ENCODE results near the gene ACO2. TPM values are rescaled to one million over a fixed set of nuclear protein-coding genes. Genes with fewer than 3 reads are reported as not detected.
A peak's percentile ranks its signal among the peaks of the same experiment; 100 is the strongest.

Gene ACO2
- total RNA-seq, 1 donor from 2014 or later, result 78.6 TPM

- Histone ChIP-seq H3K36me3 (peaks cover 0 to 41% of the 10 kb centered on the region in 2 donors), H3K9me3 (no peaks in the 10 kb centered on the region), H3K27me3 (no peaks in the 10 kb centered on the region), H3K4me1 (peaks cover 14% of the 10 kb centered on the region), H3K27ac (peak overlapping the region; percentile 37), H3K4me3 (no peak overlapping the region)
- intact Hi-C loops (cut with DNase I), result no loop called here
- DNase-seq (ENCODE audit: extremely low spot score in 2 of 2), result no peak
- TF ChIP-seq POLR2A (IDR thresholded peaks at IDR 0.05), result no peak
- no peak for TF ChIP-seq POLR2AphosphoS5 (IDR thresholded peaks at IDR 0.05; ENCODE audit: insufficient read depth in 1 of 2, low read depth in 1 of 2)
- no peak for TF ChIP-seq CTCF (IDR thresholded peaks at IDR 0.05)
Measured at GRCh38 chr22:41526226-41526829, 57.4 kb downstream of the ACO2 start.

DNA sequence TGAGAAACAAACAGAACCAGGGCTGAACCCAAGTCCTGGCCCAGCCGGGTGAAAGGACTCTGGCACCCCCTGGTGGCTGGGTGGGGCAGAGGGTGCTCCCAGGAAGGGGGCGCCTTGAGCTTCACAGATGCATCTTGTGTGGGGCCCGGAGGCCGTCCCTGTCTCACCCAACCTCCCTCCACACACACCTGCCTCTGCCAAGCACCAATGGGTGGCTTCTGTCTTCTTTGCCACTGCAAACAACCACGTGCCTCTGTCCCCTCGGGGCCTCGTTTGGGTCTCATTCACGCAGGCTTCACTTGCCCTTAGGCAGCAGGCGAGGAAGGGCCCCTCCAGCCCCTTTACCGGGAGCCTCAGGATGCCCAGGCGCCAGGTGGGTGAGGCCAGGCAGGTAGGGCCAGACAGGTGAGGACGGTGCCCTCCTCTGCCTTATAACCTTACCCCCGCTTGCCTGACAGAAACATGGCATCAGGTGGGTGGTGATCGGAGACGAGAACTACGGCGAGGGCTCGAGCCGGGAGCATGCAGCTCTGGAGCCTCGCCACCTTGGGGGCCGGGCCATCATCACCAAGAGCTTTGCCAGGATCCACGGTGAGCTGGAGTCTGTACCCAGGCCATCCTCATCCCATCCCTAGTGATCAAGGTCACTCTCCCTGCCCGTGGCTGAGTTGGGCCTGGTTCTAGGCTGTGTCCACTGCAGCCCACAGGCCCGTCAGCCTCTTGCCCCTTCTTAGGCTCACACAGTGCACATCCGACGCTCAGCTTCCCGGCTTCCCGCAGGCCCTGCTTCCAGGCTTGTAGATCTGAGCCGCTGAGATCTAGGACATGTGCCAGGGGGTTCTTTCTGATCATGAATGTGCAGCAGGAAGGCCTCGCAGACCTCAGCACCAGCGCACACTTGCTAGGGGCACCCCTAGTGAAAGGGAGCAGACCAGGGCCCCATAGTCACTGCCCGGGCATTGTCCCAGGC is 58.2 kb downstream of the ACO2 start:
- H3K9me3 ChIP-seq, result no peaks in the 10 kb centered on the region
- intact Hi-C loops (cut with DNase I), result no loop called here
- no peak for DNase-seq (ENCODE audit: extremely low spot score in 2 of 2)
- H3K27ac ChIP-seq, result peak overlapping the region; percentile 37
- TF ChIP-seq POLR2AphosphoS5 (IDR thresholded peaks at IDR 0.05; ENCODE audit: insufficient read depth in 1 of 2, low read depth in 1 of 2) (no peak), CTCF (IDR thresholded peaks at IDR 0.05) (peak; percentile 48 to 68 (median 49))
- H3K27me3 ChIP-seq, result no peaks in the 10 kb centered on the region
- peaks cover 14% of the 10 kb centered on the region for H3K4me1 ChIP-seq
- H3K36me3 ChIP-seq, result peaks cover 0 to 48% of the 10 kb centered on the region in 2 donors
- no peak overlapping the region for H3K4me3 ChIP-seq

- Histone ChIP-seq H3K4me3 (no peak overlapping the region), H3K4me1 (peaks cover 17% of the 10 kb centered on the region), H3K36me3 (peaks cover 0 to 51% of the 10 kb centered on the region in 2 donors), H3K27ac (no peak overlapping the region), H3K9me3 (no peaks in the 10 kb centered on the region), H3K27me3 (no peaks in the 10 kb centered on the region)
- intact Hi-C loops (cut with DNase I), result no loop called here
- no peak for DNase-seq (ENCODE audit: extremely low spot score in 2 of 2)
- TF ChIP-seq CTCF (IDR thresholded peaks at IDR 0.05) (no peak), POLR2AphosphoS5 (IDR thresholded peaks at IDR 0.05; ENCODE audit: insufficient read depth in 1 of 2, low read depth in 1 of 2) (no peak), POLR2A (IDR thresholded peaks at IDR 0.05) (no peak)
Measured at GRCh38 chr22:41528132-41528766, 59.3 kb downstream of the ACO2 start.

DNA sequence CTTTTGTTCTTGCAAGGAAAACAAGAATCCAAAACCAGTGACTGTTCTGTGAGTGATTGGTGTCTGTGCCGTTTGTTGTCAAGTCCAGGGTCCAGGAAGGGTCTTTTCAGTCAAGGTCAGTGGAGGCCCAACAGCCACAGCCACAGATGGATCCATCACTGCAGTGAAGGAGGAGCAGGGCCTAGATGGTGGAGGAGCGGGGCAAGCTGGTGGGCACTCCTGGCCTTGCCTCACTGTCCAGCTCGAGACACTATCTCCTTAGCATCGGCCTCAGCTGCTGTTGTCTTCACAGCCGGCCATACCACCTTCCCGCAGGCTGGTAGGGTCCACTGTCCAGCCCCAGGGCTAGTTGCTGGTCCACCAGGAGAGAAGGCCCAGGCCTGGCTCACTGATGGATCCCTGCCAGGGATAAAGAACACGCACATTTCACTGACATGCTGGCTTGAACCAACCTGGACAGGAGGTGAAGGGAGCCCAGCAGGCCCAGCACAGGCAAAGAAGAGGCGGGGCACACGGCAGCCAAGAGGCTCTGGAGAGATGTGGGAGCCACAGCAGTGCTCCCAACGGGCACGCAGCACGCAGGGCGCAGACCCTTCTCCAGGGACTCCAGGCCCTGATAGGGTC is 60.1 kb downstream of the ACO2 start:
- H3K36me3 ChIP-seq, result peaks cover 0 to 51% of the 10 kb centered on the region in 2 donors
- TF ChIP-seq CTCF (IDR thresholded peaks at IDR 0.05) (no peak), POLR2AphosphoS5 (IDR thresholded peaks at IDR 0.05; ENCODE audit: insufficient read depth in 1 of 2, low read depth in 1 of 2) (no peak), POLR2A (IDR thresholded peaks at IDR 0.05) (no peak)
- H3K4me3 ChIP-seq, result no peak overlapping the region
- peaks cover 20% of the 10 kb centered on the region for H3K4me1 ChIP-seq
- H3K9me3 ChIP-seq, result no peaks in the 10 kb centered on the region
- no peak overlapping the region for H3K27ac ChIP-seq
- no peaks in the 10 kb centered on the region for H3K27me3 ChIP-seq
- no peak for DNase-seq (ENCODE audit: extremely low spot score in 2 of 2)
- intact Hi-C loops (cut with DNase I), result no loop called here
